GM18951 (cell line): ENCODE data around the gene ARHGAP26.

Source experiments
- POLR2A ChIP-seq: IDR thresholded peaks from 4 replicates; pipeline ENCODE4 v1.6.1; 2011; ENCODE audit warnings: mild to moderate bottlenecking; ENCODE audit not compliant: insufficient read length, insufficient read depth; ENCODE audit errors: extremely low read depth
- in situ Hi-C: fragments of 300-500 bp; cut with MboI; formaldehyde crosslinking; loops from one replicate; pipeline ENCODE4 v1.12.0; 2022; ENCODE audit warnings: low sequenced_read_pairs, mixed read lengths, inconsistent platforms; ENCODE audit not compliant: unreplicated experiment

The ARHGAP26 gene

GRCh38 chr5:142837081-142837725, 67.0 kb downstream of the ARHGAP26 start:
- TF ChIP-seq POLR2A = no peak
- in situ Hi-C loops = no loop called here

DNA sequence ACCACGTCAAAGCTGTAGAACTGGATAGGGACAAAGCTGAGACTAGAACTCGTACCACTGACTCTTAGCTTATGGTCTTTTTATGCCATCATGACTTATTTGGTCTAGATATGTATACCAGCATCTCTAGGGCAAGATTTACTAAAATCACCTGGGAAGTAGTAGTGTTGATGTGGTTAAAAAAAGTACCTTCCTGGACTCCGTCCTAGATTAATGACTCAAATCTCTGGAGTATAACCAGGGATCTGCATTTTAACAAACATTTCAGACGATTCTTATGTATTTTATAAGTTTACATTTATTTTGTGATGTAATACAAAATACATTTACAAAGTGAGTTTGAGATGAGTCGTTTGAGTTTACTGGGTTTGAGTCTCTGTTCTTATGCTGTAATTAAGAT, 68.7 kb downstream of the ARHGAP26 start:
- in situ Hi-C loops = no loop called here
- no peak for TF ChIP-seq POLR2A

GRCh38 chr5:142839711-142840346, 69.7 kb downstream of the ARHGAP26 start:
- in situ Hi-C loops = no loop called here
- no peak for TF ChIP-seq POLR2A

DNA sequence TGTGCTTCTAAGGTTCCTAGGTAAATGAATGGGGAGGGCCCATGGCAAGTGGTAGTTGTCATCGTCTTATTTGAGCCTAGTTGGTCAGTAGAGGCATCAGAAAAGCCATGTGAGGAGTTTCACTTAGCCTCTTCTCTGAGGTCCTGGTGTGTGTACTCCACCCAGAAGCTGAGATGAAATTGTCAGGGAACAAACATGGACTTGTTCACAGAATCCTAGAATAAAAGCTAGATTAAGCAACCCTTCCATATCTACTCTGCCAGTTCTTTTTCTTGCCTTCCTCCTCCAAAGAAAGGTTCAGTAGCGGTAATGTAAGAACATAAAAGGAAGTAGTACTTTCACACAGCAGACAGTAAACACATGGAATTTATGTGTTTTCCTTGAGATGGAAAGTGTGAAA, 70.4 kb downstream of the ARHGAP26 start:
- no peak for TF ChIP-seq POLR2A
- in situ Hi-C loops = no loop called here

- in situ Hi-C loops = no loop called here
- no peak for TF ChIP-seq POLR2A
Measured at GRCh38 chr5:142841511-142842265, 71.5 kb downstream of the ARHGAP26 start.

GRCh38 chr5:142842994-142843905, 73.1 kb downstream of the ARHGAP26 start:
- no peak for TF ChIP-seq POLR2A
- in situ Hi-C loops = no loop called here

GRCh38 chr5:142844866-142845265, 74.7 kb downstream of the ARHGAP26 start:
- in situ Hi-C loops = no loop called here
- TF ChIP-seq POLR2A = no peak

DNA sequence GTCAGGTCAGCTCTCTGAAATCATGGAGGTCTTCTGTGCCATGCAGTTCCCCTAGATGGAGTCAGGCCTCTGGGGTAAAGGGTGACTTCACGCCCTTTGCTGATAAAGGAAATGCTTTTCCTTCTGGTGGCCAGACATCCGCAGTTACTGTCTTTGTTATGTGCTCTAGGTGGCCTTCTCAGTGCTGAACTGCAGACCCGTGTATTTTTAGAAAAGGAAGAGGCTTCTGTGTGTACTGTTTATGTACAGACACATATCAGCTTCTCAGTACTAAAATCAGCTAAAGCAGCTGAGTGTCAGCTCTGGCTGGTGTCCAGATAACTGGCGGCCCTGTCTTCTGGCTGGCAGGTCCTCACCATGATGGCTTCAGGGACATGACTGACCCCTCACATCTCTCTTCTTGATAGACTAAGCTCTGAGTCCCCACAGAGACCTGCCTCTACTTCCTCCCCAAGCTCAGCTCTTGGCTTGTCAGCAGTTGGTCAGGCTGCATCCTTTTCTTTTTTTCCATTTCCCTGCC, 75.3 kb downstream of the ARHGAP26 start:
- in situ Hi-C loops = no loop called here
- no peak for TF ChIP-seq POLR2A

- no peak for TF ChIP-seq POLR2A
- in situ Hi-C loops = no loop called here
Measured at GRCh38 chr5:142845954-142846398, 75.8 kb downstream of the ARHGAP26 start.

GRCh38 chr5:142846406-142846805, 76.2 kb downstream of the ARHGAP26 start:
- in situ Hi-C loops = no loop called here
- TF ChIP-seq POLR2A = no peak

GRCh38 chr5:142847898-142848790, 78.0 kb downstream of the ARHGAP26 start:
- no peak for TF ChIP-seq POLR2A
- in situ Hi-C loops = no loop called here

GRCh38 chr5:142849466-142849865, 79.3 kb downstream of the ARHGAP26 start:
- TF ChIP-seq POLR2A = no peak
- in situ Hi-C loops = no loop called here
